Aorta (tissue), 5 donors: Measurements from ENCODE around the gene HNF1A. TPM values are rescaled to one million over a fixed set of nuclear protein-coding genes. Genes with fewer than 3 reads are reported as not detected.
A peak's percentile ranks its signal among the peaks of the same experiment; 100 is the strongest.

Experiments
- ATAC-seq: fragments of 200-7000 bp; cut with Tn5 transposase; one replicate; pipeline ENCODE4 v1.9.1; 2022; ENCODE audit warnings: moderate library complexity; ENCODE audit not compliant: low FRiP score
- DNase-seq, 2 donors: peaks; one replicate each; pipeline ENCODE4 v3.0.0-alpha.2; 2020
- H3K27ac ChIP-seq, 2 donors: one replicate each; pipeline ENCODE4 v1.5.1; 2013; ENCODE audit warnings: low read length in 2 of 2, mild to moderate bottlenecking in 2 of 2, moderate library complexity in 2 of 2, control low read depth in 1 of 2, inconsistent platforms in 1 of 2, low read depth in 1 of 2
- H3K27me3 ChIP-seq, 2 donors: one replicate each; pipeline ENCODE4 v1.6.1; 2013; ENCODE audit warnings: control low read depth in 1 of 2, low read length in 1 of 2, mild to moderate bottlenecking in 1 of 2, moderate library complexity in 1 of 2; ENCODE audit not compliant: insufficient read depth in 2 of 2, control insufficient read depth in 1 of 2
- H3K36me3 ChIP-seq, 2 donors: one replicate each; pipeline ENCODE4 v1.6.1; 2013; ENCODE audit warnings: control low read depth in 1 of 2, low read length in 1 of 2, mild to moderate bottlenecking in 1 of 2; ENCODE audit not compliant: insufficient read depth in 2 of 2, control insufficient read depth in 1 of 2
- H3K4me1 ChIP-seq, 2 donors: one replicate each; pipeline ENCODE4 v1.6.1; 2013; ENCODE audit warnings: low read length in 2 of 2, control low read depth in 1 of 2, mild to moderate bottlenecking in 1 of 2, moderate library complexity in 1 of 2; ENCODE audit not compliant: insufficient read depth in 2 of 2, control insufficient read depth in 1 of 2
- H3K4me3 ChIP-seq, 2 donors: one replicate each; pipeline ENCODE4 v1.5.1; 2013; ENCODE audit warnings: low read length in 2 of 2, control low read depth in 1 of 2, mild to moderate bottlenecking in 1 of 2
- H3K9me3 ChIP-seq: one replicate; pipeline ENCODE4 v1.6.1; 2013; ENCODE audit warnings: mild to moderate bottlenecking, low read length; ENCODE audit not compliant: control insufficient read depth
- WGBS, 2 donors: extraction: QIAGEN DNeasy Blood & Tissue Kit; methylation state at CpG; one replicate each; pipeline ENCODE4 v1.1.7; 2013; 5-methylcytosine and 5-hydroxymethylcytosine counted together
- intact Hi-C, 2 donors: fragments of 100-400 bp; cut with DNase I; formaldehyde crosslinking; loops; one replicate each; pipeline versions ENCODE4 v1.14.2 to v1.15.0; 2022
- polyA plus RNA-seq, 2 donors: library from polyadenylated mRNA; stranded (reverse); fragments of 200-250 nt; gene quantifications; one replicate each; pipeline ENCODE4 v1.2.3, GENCODE V29; 2013
- total RNA-seq, 2 donors: library from RNA; stranded (reverse); fragmentation: NEBNext Ultra II Directional; extraction: Animal tissue kit (Norgen Biotek cat#: 25700); gene quantifications; one replicate each; pipeline ENCODE4 v1.2.1, GENCODE V29; 2021
- donor health status: healthy with polysubstance abuse.
- donor health status: Bipolar disorder and iron deficiency.
- donor health status: DM: no; HTN: no; CAD: no.
- donor health status: DM: no; HTN: no; CAD: no.
- donor health status: DM: yes; HTN: yes; CAD: no.

The HNF1A gene
- total and polyA plus RNA-seq, 4 donors: 0.18 to 5.4 TPM; not detected in 2

GRCh38 chr12:120998435-120998834, 20.1 kb downstream of the HNF1A start:
- no peak overlapping the region for H3K27ac ChIP-seq
- intact Hi-C loops: no loop called here
- H3K9me3 ChIP-seq: no peaks in the 10 kb centered on the region
- DNase-seq: peak in 1 of 2 donors; percentile 2
- H3K4me3 ChIP-seq: no peak overlapping the region
- 75 to 76% methylated on average over 3 of the region's 3 CpGs for WGBS, 2 donors
- no peaks in the 10 kb centered on the region for H3K36me3 ChIP-seq
- H3K4me1 ChIP-seq: no peaks in the 10 kb centered on the region
- ATAC-seq: no peak
- H3K27me3 ChIP-seq: no peaks in the 10 kb centered on the region

DNA sequence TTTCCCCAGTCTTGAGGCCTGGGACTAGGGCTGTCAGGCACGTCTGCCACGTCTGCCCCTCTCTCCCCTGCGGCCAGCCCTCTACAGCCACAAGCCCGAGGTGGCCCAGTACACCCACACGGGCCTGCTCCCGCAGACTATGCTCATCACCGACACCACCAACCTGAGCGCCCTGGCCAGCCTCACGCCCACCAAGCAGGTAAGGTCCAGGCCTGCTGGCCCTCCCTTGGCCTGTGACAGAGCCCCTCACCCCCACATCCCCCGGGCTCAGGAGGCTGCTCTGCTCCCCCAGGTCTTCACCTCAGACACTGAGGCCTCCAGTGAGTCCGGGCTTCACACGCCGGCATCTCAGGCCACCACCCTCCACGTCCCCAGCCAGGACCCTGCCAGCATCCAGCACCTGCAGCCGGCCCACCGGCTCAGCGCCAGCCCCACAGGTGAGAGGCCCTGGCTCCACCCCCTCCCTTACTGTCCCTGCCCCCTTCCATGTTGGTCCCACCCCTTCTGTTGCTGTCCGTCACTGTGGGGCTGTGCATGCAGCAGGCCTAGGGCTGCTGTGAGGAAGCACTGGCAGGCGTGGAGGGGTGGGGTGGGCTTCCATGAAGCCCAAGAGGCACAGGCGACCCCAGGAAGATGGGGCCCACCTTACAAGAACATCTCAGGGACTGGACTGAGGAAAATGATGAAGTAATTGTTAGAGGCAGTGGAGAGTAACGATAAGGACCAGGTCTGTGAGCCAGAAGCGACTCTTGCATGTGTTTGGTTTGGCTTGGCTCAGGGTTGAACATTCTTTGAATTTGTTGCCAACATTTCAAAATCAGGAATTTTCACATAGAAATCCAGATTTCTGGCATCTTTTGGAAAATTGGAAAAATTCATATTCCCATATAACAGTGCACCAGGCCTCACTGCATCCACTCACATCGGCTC, 21.1 kb downstream of the HNF1A start:
- Histone ChIP-seq H3K9me3 (no peaks in the 10 kb centered on the region), H3K36me3 (no peaks in the 10 kb centered on the region), H3K27ac (no peak overlapping the region), H3K27me3 (no peaks in the 10 kb centered on the region), H3K4me3 (no peak overlapping the region), H3K4me1 (no peaks in the 10 kb centered on the region)
- DNase-seq (peak in 1 of 2 donors; percentile 55), ATAC-seq (no peak)
- intact Hi-C loops: no loop called here
- WGBS, 2 donors: 33 to 38% methylated on average over 23 of the region's 23 CpGs

- intact Hi-C loops: no loop called here
- peaks cover 0 to 1% of the 10 kb centered on the region in 2 donors for H3K36me3 ChIP-seq
- H3K9me3 ChIP-seq: no peaks in the 10 kb centered on the region
- no peaks in the 10 kb centered on the region for H3K4me1 ChIP-seq
- no peak overlapping the region for H3K4me3 ChIP-seq
- H3K27me3 ChIP-seq: no peaks in the 10 kb centered on the region
- H3K27ac ChIP-seq: no peak overlapping the region
- 62 to 66% methylated on average over 11 of the region's 11 CpGs for WGBS, 2 donors
- DNase-seq (no peak), ATAC-seq (no peak)
Measured at GRCh38 chr12:121000530-121000929, 22.2 kb downstream of the HNF1A start.

DNA sequence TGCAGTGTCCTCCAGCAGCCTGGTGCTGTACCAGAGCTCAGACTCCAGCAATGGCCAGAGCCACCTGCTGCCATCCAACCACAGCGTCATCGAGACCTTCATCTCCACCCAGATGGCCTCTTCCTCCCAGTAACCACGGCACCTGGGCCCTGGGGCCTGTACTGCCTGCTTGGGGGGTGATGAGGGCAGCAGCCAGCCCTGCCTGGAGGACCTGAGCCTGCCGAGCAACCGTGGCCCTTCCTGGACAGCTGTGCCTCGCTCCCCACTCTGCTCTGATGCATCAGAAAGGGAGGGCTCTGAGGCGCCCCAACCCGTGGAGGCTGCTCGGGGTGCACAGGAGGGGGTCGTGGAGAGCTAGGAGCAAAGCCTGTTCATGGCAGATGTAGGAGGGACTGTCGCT, 22.7 kb downstream of the HNF1A start:
- ATAC-seq (peak; percentile 5), DNase-seq (peak in 1 of 2 donors; percentile 71)
- peaks cover 0 to 1% of the 10 kb centered on the region in 2 donors for H3K36me3 ChIP-seq
- no peaks in the 10 kb centered on the region for H3K27me3 ChIP-seq
- intact Hi-C loops: no loop called here
- H3K4me1 ChIP-seq: no peaks in the 10 kb centered on the region
- WGBS, 2 donors: 92 to 93% methylated on average over 11 of the region's 11 CpGs
- H3K4me3 ChIP-seq: no peak overlapping the region
- H3K9me3 ChIP-seq: no peaks in the 10 kb centered on the region
- H3K27ac ChIP-seq: no peak overlapping the region

GRCh38 chr12:121001841-121002483, 23.6 kb downstream of the HNF1A start:
- WGBS, 2 donors: 86 to 87% methylated on average over 16 of the region's 16 CpGs
- intact Hi-C loops: no loop called here
- H3K4me3 ChIP-seq: no peak overlapping the region
- peak in 1 of 2 donors; percentile 57 for DNase-seq
- no peaks in the 10 kb centered on the region for H3K4me1 ChIP-seq
- peaks cover 0 to 1% of the 10 kb centered on the region in 2 donors for H3K36me3 ChIP-seq
- no peak overlapping the region for H3K27ac ChIP-seq
- H3K27me3 ChIP-seq: no peaks in the 10 kb centered on the region
- H3K9me3 ChIP-seq: no peaks in the 10 kb centered on the region
- no peak for ATAC-seq

DNA sequence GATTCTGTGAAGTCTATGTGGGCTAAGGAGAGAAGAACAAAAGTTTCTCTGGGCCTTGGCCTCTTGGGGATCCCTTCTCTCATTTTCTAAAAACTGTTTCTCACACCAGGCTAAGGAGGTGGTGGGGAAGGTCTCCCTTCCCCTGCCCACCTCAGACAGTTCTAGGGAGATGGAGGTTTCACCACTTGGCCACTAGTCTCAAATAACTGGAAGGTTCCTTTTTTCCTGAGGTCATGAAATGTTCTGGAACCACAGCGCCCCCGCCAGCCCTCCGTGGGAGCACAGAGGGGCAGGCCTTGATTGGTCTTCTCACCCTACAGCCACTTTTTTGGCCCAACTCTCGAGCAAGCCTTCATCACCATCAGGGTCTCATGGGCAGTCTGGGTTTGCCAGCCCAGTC, 25.3 kb downstream of the HNF1A start:
- no peaks in the 10 kb centered on the region for H3K27me3 ChIP-seq
- no peak for DNase-seq
- no peaks in the 10 kb centered on the region for H3K9me3 ChIP-seq
- H3K36me3 ChIP-seq: peaks cover 0 to 1% of the 10 kb centered on the region in 2 donors
- intact Hi-C loops: no loop called here
- H3K27ac ChIP-seq: no peak overlapping the region
- 75 to 82% methylated on average over 4 of the region's 4 CpGs for WGBS, 2 donors
- no peaks in the 10 kb centered on the region for H3K4me1 ChIP-seq
- H3K4me3 ChIP-seq: no peak overlapping the region
- no peak for ATAC-seq

DNA sequence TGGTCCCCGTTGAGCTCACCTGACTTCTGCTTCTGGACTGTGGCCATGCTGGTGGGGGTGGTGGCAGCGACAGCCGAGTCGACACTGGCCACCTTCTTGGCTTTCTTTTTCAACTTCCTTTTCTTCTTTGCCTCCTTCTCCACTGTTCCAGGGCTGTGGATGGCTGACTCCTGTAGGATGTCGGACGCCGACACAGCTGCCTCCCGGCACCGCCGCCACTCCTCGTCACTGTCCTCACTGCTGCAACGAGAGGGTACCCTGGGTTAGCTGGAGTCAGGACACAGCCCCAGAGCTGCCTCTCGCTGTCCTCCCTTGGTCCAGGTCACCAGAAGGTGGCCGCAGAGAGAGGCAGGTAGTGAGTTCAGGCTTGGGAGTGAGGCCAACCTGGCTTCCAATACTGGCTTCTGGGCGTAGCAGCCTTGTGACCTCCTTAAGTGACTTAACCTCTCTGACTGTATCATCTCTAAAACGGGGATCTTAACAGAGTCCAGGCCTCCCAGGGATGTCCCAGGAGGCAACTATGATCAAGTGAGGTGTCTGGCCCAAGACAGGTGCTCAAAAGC, 26.0 kb downstream of the HNF1A start:
- peaks cover 0 to 1% of the 10 kb centered on the region in 2 donors for H3K36me3 ChIP-seq
- H3K4me1 ChIP-seq: no peaks in the 10 kb centered on the region
- no peak overlapping the region for H3K27ac ChIP-seq
- H3K4me3 ChIP-seq: no peak overlapping the region
- intact Hi-C loops: no loop called here
- DNase-seq (peak in 1 of 2 donors; percentile 63), ATAC-seq (no peak)
- WGBS, 2 donors: 91 to 92% methylated on average over 16 of the region's 16 CpGs
- H3K9me3 ChIP-seq: no peaks in the 10 kb centered on the region
- H3K27me3 ChIP-seq: no peaks in the 10 kb centered on the region

DNA sequence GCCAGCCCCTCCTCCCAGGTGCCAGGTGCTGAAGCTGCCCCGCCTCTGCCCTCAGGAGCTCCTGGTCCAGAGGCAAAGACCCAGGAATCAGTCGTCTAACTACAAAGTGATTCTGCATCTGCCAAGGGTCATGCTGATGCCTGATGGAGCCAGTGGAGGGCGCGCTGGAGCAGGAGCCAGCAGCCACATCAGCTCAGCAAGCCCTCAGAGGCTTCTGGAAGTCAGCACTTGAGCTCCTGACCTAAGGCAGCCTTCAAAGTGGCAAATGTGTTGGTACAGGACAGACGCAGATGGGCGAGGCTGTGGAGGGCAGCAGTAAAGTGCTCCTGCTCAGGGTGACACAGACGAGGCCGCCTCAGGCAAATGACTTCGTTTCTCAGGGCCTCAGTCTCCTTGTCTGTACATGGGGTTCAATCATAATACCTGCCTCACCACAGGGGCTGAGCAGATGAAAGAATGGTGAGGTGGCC, 27.0 kb downstream of the HNF1A start:
- peaks cover 0 to 1% of the 10 kb centered on the region in 2 donors for H3K36me3 ChIP-seq
- no peak overlapping the region for H3K4me3 ChIP-seq
- intact Hi-C loops: no loop called here
- H3K9me3 ChIP-seq: no peaks in the 10 kb centered on the region
- H3K4me1 ChIP-seq: no peaks in the 10 kb centered on the region
- WGBS, 2 donors: 65 to 72% methylated on average over 9 of the region's 9 CpGs
- no peaks in the 10 kb centered on the region for H3K27me3 ChIP-seq
- H3K27ac ChIP-seq: no peak overlapping the region
- peak in 1 of 2 donors; percentile 59 for DNase-seq
- ATAC-seq: no peak
